B cell (primary cell): ENCODE measurements around the gene TNFRSF13B. TPM values are rescaled to one million over a fixed set of nuclear protein-coding genes. Genes with fewer than 3 reads are reported as not detected.

Source experiments
- ATAC-seq: fragments of 200-7000 bp; cut with Tn5 transposase; one replicate; pipeline ENCODE4 v1.10.0; 2021; ENCODE audit warnings: low read depth, mild to moderate bottlenecking, moderate number of reproducible peaks, moderate library complexity
- CTCF ChIA-PET: fragments of 350-600 bp; sonication (Branson Sonifier 250); formaldehyde crosslinking; loops from one replicate; lab custom pipeline; 2021; ENCODE audit warnings: antibody characterized with exemption, inconsistent platforms; lab: Charles Lee
- POLR2A ChIA-PET: fragments of 350-600 bp; sonication (Branson Sonifier 250); formaldehyde crosslinking; loops from one replicate; lab custom pipeline; 2021; ENCODE audit warnings: antibody characterized with exemption; lab: Charles Lee
- DNase-seq: peaks from one replicate; pipeline ENCODE4 v3.0.0; 2013
- H2AFZ ChIP-seq: 2 replicates; pipeline ENCODE4 v1.6.1; 2012; ENCODE audit warnings: mild to moderate bottlenecking, low read depth, low read length; ENCODE audit not compliant: insufficient read depth, poor library complexity, severe bottlenecking
- H3K27ac ChIP-seq, 2 donors: 1 replicate in 1 of 2; 2 replicates in 1 of 2; pipeline ENCODE4 v1.5.1; 2012 to 2013; ENCODE audit warnings: low read length in 2 of 2, mild to moderate bottlenecking in 2 of 2, moderate library complexity in 1 of 2
- H3K27me3 ChIP-seq, 4 experiments: fragments of 200-600 bp in 1 of 4; sonication (generic) in 1 of 4; replicated peaks in 1 of 4; 1 replicate in 2 of 4; 2 replicates in 2 of 4; pipeline versions ENCODE4 v1.6.1 to v1.7.0; 2013 to 2016; ENCODE audit warnings: low read length in 3 of 4, mild to moderate bottlenecking in 2 of 4, mixed read lengths in 1 of 4, moderate library complexity in 1 of 4; ENCODE audit not compliant: insufficient read depth in 4 of 4, control insufficient read depth in 3 of 4; ENCODE audit errors: control extremely low read depth in 1 of 4
- H3K36me3 ChIP-seq, 2 experiments: replicated peaks in 1 of 2; 1 replicate in 1 of 2; 2 replicates in 1 of 2; pipeline versions ENCODE4 v1.6.1 to v1.7.1; 2013; ENCODE audit warnings: low read length in 1 of 2; ENCODE audit not compliant: insufficient read depth in 2 of 2, control insufficient read depth in 1 of 2; ENCODE audit errors: control extremely low read depth in 1 of 2, extremely low read depth in 1 of 2
- H3K4me1 ChIP-seq, 2 donors: fragments of 200-600 bp in 1 of 2; sonication (generic) in 1 of 2; 1 replicate in 1 of 2; 2 replicates in 1 of 2; pipeline versions ENCODE4 v1.5.1 to v1.6.1; 2013 to 2017; ENCODE audit warnings: low read length in 2 of 2; ENCODE audit not compliant: control insufficient read depth in 2 of 2, insufficient read depth in 2 of 2
- H3K4me2 ChIP-seq: replicated peaks from 2 replicates; pipeline ENCODE3; 2012; ENCODE audit warnings: mild to moderate bottlenecking, low read depth, low read length; ENCODE audit not compliant: poor library complexity, severe bottlenecking
- H3K4me3 ChIP-seq, 5 experiments: fragments of 200-600 bp in 1 of 5; sonication (generic) in 1 of 5; 1 replicate in 3 of 5; 2 replicates in 2 of 5; pipeline versions ENCODE4 v1.5.1 to v1.7.0; 2011 to 2016; ENCODE audit warnings: low read length in 4 of 5, mild to moderate bottlenecking in 4 of 5, low read depth in 2 of 5, control low read depth in 1 of 5, moderate library complexity in 1 of 5; ENCODE audit not compliant: insufficient read depth in 1 of 5; ENCODE audit errors: control extremely low read depth in 1 of 5, extremely low read depth in 1 of 5
- H3K79me2 ChIP-seq: fragments of 200-600 bp; sonication (generic); one replicate; pipeline ENCODE4 v1.6.0; 2016; ENCODE audit warnings: low read length; ENCODE audit not compliant: control insufficient read depth, insufficient read depth
- H3K9ac ChIP-seq: fragments of 200-600 bp; sonication (generic); 2 replicates; pipeline ENCODE4 v1.6.1; 2017; ENCODE audit warnings: mild to moderate bottlenecking, low read length, moderate library complexity
- H3K9me3 ChIP-seq, 3 donors: one replicate each; pipeline versions ENCODE4 v1.6.1 to v1.7.1; 2013; ENCODE audit warnings: low read length in 2 of 3; ENCODE audit not compliant: control insufficient read depth in 2 of 3, insufficient read depth in 1 of 3; ENCODE audit errors: control extremely low read depth in 1 of 3
- H4K20me1 ChIP-seq: 2 replicates; pipeline ENCODE4 v1.6.0; 2012; ENCODE audit warnings: mild to moderate bottlenecking, low read length; ENCODE audit not compliant: insufficient read depth, control insufficient read depth, poor library complexity, severe bottlenecking
- H3K27ac Mint-ChIP-seq: one replicate; pipeline ENCODE4 v1.8.0; 2021; ENCODE audit warnings: mixed read lengths
- H3K27me3 Mint-ChIP-seq: one replicate; pipeline ENCODE4 v1.8.0; 2021; ENCODE audit warnings: mixed read lengths
- H3K4me1 Mint-ChIP-seq: one replicate; pipeline ENCODE4 v1.8.0; 2021; ENCODE audit warnings: mixed read lengths
- H3K4me3 Mint-ChIP-seq: one replicate; pipeline ENCODE4 v1.8.0; 2021; ENCODE audit warnings: mixed read lengths
- H3K9me3 Mint-ChIP-seq: one replicate; pipeline ENCODE4 v1.8.0; 2022; ENCODE audit warnings: mixed read lengths; ENCODE audit not compliant: insufficient read depth
- EZH2 ChIP-seq: IDR thresholded peaks from 2 replicates; pipeline ENCODE4 v1.6.1; 2012; ENCODE audit warnings: borderline replicate concordance, low read depth, mild to moderate bottlenecking, moderate library complexity, low read length; ENCODE audit not compliant: insufficient read depth, poor library complexity, severe bottlenecking
- WGBS: methylation state at CpG from one replicate; pipeline ENCODE4 v1.1.5; 2013; ENCODE audit warnings: missing lambda C conversion rate; ENCODE audit not compliant: insufficient coverage; 5-methylcytosine and 5-hydroxymethylcytosine counted together
- intact Hi-C: fragments of 100-400 bp; cut with micrococcal nuclease; formaldehyde crosslinking; loops from one replicate; pipeline ENCODE4 v1.10.0; 2022
- polyA plus RNA-seq: library from polyadenylated mRNA; depleted of rRNA; stranded (reverse); fragments of >200 nt; gene quantifications from 2 replicates; pipeline ENCODE4 v1.2.3, GENCODE V29; 2012
- total RNA-seq, 2 donors: library from RNA; stranded (reverse); fragments of 120-200 nt in 1 of 2; gene quantifications; 1 replicate in 1 of 2; 2 replicates in 1 of 2; pipeline versions ENCODE4 v1.2.3 to v1.2.4, GENCODE V29; 2013 to 2022
- TF ChIP-seq, protein P1 (sequence below): fragments of 200-600 bp; IDR thresholded peaks from one replicate; pipeline ENCODE4 v1.8.0; 2022; ENCODE audit warnings: antibody characterized with exemption, mild to moderate bottlenecking

Gene TNFRSF13B
- total and polyA plus RNA-seq, 2 donors (not counting 1 experiment from before 2014, with no cell fraction given), result 74.5 to 219 TPM

DNA sequence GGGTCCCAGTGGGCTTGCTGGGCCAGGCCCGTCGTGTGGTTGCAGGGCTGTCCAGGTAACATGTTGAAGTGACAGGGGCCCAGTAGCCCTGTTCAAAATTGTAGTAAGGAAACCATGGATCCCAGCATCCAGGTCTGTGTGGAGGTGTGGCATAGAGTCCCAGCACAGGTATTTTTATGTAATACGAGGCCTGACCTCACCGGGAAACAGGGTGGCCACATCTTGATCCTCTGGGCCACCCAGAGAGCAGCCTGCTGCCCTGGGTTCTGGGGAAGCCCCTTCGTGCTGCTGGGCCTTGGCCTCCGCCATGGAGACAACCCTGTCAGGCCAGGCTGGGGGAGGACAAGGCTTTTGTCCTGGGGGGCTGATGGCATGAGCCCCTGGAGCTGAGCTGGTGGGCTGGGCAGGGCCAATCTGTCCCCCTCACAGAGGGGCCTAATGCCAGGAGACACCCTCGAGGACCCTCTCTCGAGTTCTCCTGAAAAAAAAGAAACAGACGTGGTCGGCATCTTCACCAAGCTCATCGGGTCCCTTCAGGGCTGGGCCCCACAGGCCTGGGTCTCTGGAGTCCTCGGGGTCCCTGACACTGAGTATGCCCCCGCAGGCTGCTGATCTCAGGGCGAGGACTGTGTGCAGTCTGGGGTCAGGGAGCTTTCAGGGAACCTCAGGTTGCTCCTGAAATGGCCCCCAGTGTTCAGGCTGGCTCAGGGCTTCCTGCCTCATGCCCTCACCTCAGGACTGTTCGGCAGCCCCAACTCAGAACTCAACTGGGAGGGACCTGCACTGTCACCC lies 47.8 kb downstream of the TNFRSF13B start:
- CTCF ChIA-PET, result interaction anchor here (5.6 kb wide), 1 partner anchor 66 kb away, joined by 62 read pairs; no protein-coding TSS in a partner anchor
- DNase-seq (no peak), ATAC-seq (no peak)
- no peak overlapping the region for H3K4me3 ChIP-seq
- no peaks in the 10 kb centered on the region for H3K27me3 Mint-ChIP-seq
- intact Hi-C loops, result loop anchor here (2.0 kb wide), 1 partner anchor 389 kb away; no protein-coding TSS in a partner anchor
- POLR2A ChIA-PET, result no interaction called here
- no peaks in the 10 kb centered on the region for H3K9me3 ChIP-seq
- H3K27me3 ChIP-seq, result no peaks in the 10 kb centered on the region
- no peak overlapping the region for H3K9ac ChIP-seq
- H3K9me3 Mint-ChIP-seq, result no peaks in the 10 kb centered on the region
- 97% methylated on average over 15 of the region's 15 CpGs for WGBS
- peaks cover 0 to 2% of the 10 kb centered on the region in 2 experiments for H3K36me3 ChIP-seq
- H3K79me2 ChIP-seq, result no peaks in the 10 kb centered on the region
- H3K4me1 Mint-ChIP-seq, result peaks cover 2% of the 10 kb centered on the region
- H3K4me1 ChIP-seq, result no peaks in the 10 kb centered on the region
- no peak overlapping the region for H3K27ac ChIP-seq
- peak overlapping the region; percentile 50 for H3K27ac Mint-ChIP-seq
- H3K4me2 ChIP-seq, result no peak overlapping the region
- H3K4me3 Mint-ChIP-seq, result no peak overlapping the region
- H2AFZ ChIP-seq, result no peak overlapping the region
- H4K20me1 ChIP-seq, result no peaks in the 10 kb centered on the region
- no peak for TF ChIP-seq EZH2
- TF ChIP-seq, protein P1, sequence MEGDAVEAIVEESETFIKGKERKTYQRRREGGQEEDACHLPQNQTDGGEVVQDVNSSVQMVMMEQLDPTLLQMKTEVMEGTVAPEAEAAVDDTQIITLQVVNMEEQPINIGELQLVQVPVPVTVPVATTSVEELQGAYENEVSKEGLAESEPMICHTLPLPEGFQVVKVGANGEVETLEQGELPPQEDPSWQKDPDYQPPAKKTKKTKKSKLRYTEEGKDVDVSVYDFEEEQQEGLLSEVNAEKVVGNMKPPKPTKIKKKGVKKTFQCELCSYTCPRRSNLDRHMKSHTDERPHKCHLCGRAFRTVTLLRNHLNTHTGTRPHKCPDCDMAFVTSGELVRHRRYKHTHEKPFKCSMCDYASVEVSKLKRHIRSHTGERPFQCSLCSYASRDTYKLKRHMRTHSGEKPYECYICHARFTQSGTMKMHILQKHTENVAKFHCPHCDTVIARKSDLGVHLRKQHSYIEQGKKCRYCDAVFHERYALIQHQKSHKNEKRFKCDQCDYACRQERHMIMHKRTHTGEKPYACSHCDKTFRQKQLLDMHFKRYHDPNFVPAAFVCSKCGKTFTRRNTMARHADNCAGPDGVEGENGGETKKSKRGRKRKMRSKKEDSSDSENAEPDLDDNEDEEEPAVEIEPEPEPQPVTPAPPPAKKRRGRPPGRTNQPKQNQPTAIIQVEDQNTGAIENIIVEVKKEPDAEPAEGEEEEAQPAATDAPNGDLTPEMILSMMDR, result no peak
